Measurements from ENCODE around the gene TNFAIP8L1. TPM values are rescaled to one million over a fixed set of nuclear protein-coding genes. Genes with fewer than 3 reads are reported as not detected.

TNFAIP8L1 gene
- total RNA-seq, 1 experiment from 2014 or later: 22.2 TPM

GRCh38 chr19:4600082-4600481 is 39.2 kb upstream of the TNFAIP8L1 start:
- no peak overlapping the region for H3K9ac ChIP-seq (ENCODE audit: low read length)
- H4K20me1 ChIP-seq (ENCODE audit: insufficient read depth): no peaks in the 10 kb centered on the region
- intact Hi-C loops (cut with micrococcal nuclease): no loop called here
- ChIA-PET POLR2A (no interaction called here), RAD21 (ENCODE audit: low non-redundant PET in 1 of 2, low total read pairs in 2 of 2, uncharacterized antibody in 2 of 2, unreplicated experiment in 2 of 2) (no interaction called here), CTCF (no interaction called here)
- H3K9me3 ChIP-seq (ENCODE audit: control insufficient read depth in 1 of 2, insufficient read depth in 1 of 2, low read depth in 1 of 2, low read length in 2 of 2): no peaks in the 10 kb centered on the region
- H3K9me2 ChIP-seq (ENCODE audit: insufficient read depth): no peaks in the 10 kb centered on the region
- no peak for TF ChIP-seq SIN3A (IDR thresholded peaks at IDR 0.05; ENCODE audit: low read depth)
- no peak for TF ChIP-seq POLR2AphosphoS5 (IDR thresholded peaks at IDR 0.05; ENCODE audit: low read depth, low read length)
- no peak for TF ChIP-seq EZH2 (IDR thresholded peaks at IDR 0.05)
- TF ChIP-seq SP1 (IDR thresholded peaks at IDR 0.05; ENCODE audit: low read depth): no peak
- no peak for TF ChIP-seq TCF7L2 (IDR thresholded peaks at IDR 0.05; ENCODE audit: borderline replicate concordance, extremely low read depth, insufficient read depth, insufficient read length)
- no peak for TF ChIP-seq ATF3 (IDR thresholded peaks at IDR 0.05)
- TF ChIP-seq FOSL1 (IDR thresholded peaks at IDR 0.05; ENCODE audit: low read depth): no peak
- TF ChIP-seq RAD21 (IDR thresholded peaks at IDR 0.05; ENCODE audit: low read depth): no peak
- no peak for TF ChIP-seq POLR2A (IDR thresholded peaks at IDR 0.05; ENCODE audit: borderline replicate concordance, extremely low read depth, insufficient read depth, insufficient read length)
- TF ChIP-seq, protein P1, sequence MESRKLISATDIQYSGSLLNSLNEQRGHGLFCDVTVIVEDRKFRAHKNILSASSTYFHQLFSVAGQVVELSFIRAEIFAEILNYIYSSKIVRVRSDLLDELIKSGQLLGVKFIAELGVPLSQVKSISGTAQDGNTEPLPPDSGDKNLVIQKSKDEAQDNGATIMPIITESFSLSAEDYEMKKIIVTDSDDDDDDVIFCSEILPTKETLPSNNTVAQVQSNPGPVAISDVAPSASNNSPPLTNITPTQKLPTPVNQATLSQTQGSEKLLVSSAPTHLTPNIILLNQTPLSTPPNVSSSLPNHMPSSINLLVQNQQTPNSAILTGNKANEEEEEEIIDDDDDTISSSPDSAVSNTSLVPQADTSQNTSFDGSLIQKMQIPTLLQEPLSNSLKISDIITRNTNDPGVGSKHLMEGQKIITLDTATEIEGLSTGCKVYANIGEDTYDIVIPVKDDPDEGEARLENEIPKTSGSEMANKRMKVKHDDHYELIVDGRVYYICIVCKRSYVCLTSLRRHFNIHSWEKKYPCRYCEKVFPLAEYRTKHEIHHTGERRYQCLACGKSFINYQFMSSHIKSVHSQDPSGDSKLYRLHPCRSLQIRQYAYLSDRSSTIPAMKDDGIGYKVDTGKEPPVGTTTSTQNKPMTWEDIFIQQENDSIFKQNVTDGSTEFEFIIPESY (IDR thresholded peaks at IDR 0.05; ENCODE audit: extremely low read depth, insufficient replicate concordance, low read length): no peak
- TF ChIP-seq EGR1 (IDR thresholded peaks at IDR 0.05; ENCODE audit: low read depth): no peak
- no peak for TF ChIP-seq CBX3 (IDR thresholded peaks at IDR 0.05; ENCODE audit: low read depth)
- TF ChIP-seq ELF1 (IDR thresholded peaks at IDR 0.05; ENCODE audit: borderline replicate concordance, low read depth): no peak
- no peak for TF ChIP-seq EZH2phosphoT487 (IDR thresholded peaks at IDR 0.05; ENCODE audit: borderline replicate concordance)
- no peak for TF ChIP-seq YY1 (IDR thresholded peaks at IDR 0.05; ENCODE audit: extremely low read depth, insufficient replicate concordance, low read depth, low read length)
- TF ChIP-seq JUND (IDR thresholded peaks at IDR 0.05): no peak
- H3K79me2 ChIP-seq (ENCODE audit: insufficient read depth, low read length): no peaks in the 10 kb centered on the region
- H3K27ac ChIP-seq (ENCODE audit: low read depth, low read length): no peak overlapping the region
- no peak overlapping the region for H2AFZ ChIP-seq (ENCODE audit: low read depth, low read length, poor library complexity, severe bottlenecking)
- DNase-seq (ENCODE audit: low read depth, low spot score) (no peak), ATAC-seq (no peak)
- BruUV-seq (replicated peaks): no TSS peak
- no peak overlapping the region for H3K4me3 ChIP-seq (replicated peaks in 1 of 2; ENCODE audit: low read depth in 1 of 2, low read length in 2 of 2)
- no peaks in the 10 kb centered on the region for H3K27me3 ChIP-seq (ENCODE audit: insufficient read depth, low read length)
- no peak overlapping the region for H3K4me2 ChIP-seq (ENCODE audit: low read length)
- H3K4me1 ChIP-seq (ENCODE audit: control insufficient read depth in 1 of 2, insufficient read depth in 2 of 2, low read length in 2 of 2): peaks cover 6 to 13% of the 10 kb centered on the region in 2 experiments
- no peaks in the 10 kb centered on the region for H3K36me3 ChIP-seq (ENCODE audit: control insufficient read depth in 1 of 2, insufficient read depth in 2 of 2, low read length in 2 of 2)

Measured in HCT116 (cell line).